Activated effector memory CD4-positive, alpha-beta T cell treated with anti-CD3 and anti-CD28 coated beads, Interleukin-2, amount 50 U/mL, for 16 hours (primary cell): Measurements from ENCODE around the gene LY6G6D.

Experiments
- DNase-seq: peaks from one replicate; pipeline ENCODE4 v3.0.0-alpha.2; 2020

The LY6G6D gene

DNA sequence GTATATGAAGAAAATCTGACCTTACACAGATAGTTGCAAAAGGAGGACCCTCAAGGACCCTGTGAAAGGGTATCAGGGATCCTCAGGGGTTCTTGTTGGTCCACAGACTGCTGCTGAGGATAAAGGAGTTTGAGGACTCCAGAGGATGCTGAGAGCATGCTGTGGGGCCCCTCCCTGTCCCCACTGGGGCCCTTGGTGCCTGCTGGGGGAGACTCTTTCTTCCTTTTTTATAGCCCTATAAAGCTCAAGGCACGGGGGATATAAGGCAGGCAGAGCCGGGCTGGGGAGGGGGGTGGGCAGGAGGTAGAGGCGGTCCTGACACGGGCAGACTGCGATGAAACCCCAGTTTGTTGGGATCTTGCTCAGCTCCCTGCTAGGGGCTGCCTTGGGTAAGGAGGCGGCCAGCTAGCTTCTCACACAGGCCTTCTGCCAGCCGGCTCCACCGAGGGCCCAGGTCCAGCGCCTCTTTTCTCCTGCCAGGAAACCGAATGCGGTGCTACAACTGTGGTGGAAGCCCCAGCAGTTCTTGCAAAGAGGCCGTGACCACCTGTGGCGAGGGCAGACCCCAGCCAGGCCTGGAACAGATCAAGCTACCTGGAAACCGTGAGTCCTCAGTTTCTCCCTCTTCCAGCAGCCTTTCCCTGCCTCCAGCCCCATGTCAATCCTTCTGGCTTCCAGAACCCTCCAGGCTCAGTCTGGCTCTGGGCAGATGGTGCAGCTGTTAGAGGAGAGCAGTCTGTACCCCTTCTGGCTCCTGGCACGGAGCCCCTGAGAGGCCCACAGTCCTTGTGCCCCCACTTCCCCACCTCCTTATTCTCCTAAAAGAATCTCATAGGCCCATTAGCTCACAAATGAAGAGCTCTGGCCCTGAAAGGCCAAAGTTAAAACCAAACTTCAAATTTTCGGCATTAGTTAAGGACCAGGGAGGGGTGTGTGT, at the start of gene LY6G6D:
TSS of gene LY6G6D (plus strand) at position 327 of the 937 bp plus-strand sequence. CDS start at position 335, 8 bp downstream.
- no peak for DNase-seq

- peak; percentile 100 for DNase-seq
Observed at GRCh38 chr6:31665501-31666336, 49.4 kb upstream of the LY6G6D start, which contains the start of gene CSNK2B. CSNK2B (plus strand) TSS chr6:31666080; CDS start chr6:31666832, 752 bp downstream.

DNA sequence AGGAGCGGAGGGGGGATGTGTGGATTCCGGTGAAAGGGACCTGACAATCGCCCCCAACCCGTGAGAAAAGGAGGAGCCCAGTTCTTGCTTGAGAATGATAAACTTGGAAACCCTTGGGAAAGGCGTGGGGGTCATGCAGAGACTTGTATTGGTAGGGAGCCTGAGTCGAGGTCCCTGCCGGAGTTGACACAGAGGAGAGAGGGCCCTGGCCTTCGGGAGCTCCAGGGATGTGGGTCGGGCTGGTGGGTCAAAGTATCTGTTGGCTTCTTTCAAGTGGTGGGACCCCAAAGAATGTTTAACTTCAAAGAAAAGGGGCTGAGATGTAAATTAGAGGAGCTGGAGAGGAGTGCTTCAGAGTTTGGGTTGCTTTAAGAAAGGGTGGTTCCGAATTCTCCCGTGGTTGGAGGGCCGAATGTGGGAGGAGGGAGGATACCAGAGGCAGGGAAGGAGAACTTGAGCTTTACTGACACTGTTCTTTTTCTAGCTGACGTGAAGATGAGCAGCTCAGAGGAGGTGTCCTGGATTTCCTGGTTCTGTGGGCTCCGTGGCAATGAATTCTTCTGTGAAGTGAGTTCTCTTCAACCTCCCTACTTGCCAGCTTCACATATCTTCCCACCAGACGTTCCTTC, 48.7 kb upstream of the LY6G6D start:
- no peak for DNase-seq

GRCh38 chr6:31669676-31670075, 45.5 kb upstream of the LY6G6D start, which contains the start of gene LY6G5B:
LY6G5B (plus strand) TSS chr6:31669976; CDS start chr6:31670951, 975 bp downstream.
- DNase-seq, result no peak

GRCh38 chr6:31676322-31676903, 38.7 kb upstream of the LY6G6D start:
- no peak for DNase-seq

- no peak for DNase-seq
Observed at GRCh38 chr6:31676904-31677303, 38.2 kb upstream of the LY6G6D start.

- DNase-seq, result no peak
Observed at GRCh38 chr6:31677955-31678354, 37.2 kb upstream of the LY6G6D start.

GRCh38 chr6:31680226-31681134, 34.7 kb upstream of the LY6G6D start, which contains the start of gene LY6G5C:
LY6G5C (minus strand) TSS chr6:31681067; CDS start chr6:31680373, 694 bp downstream.
- DNase-seq, result peak; percentile 87

- peak; percentile 81 for DNase-seq
Observed at GRCh38 chr6:31681135-31681671, 33.9 kb upstream of the LY6G6D start.

GRCh38 chr6:31683591-31683990, 31.6 kb upstream of the LY6G6D start:
- no peak for DNase-seq

DNA sequence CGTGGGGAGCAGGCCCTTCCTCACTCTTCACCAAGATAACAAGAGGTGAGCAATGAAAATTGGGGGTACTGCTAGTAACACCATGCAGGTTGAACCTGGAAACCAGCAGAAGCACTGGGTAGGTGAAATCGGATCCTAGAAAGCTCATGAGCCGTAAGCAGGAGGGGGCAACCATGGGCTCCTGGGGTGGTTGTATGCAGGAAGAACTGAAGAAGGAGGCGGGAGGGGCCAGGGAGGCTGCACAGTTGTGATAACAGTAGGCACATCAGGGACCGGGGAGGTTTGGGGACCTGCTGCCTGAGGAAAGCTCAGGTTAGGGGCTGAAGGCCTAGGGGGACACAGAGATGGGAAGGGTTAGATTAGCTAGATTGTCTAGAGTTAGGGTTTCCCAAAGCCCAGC, 28.7 kb upstream of the LY6G6D start:
- DNase-seq, result no peak

GRCh38 chr6:31687321-31687720, 27.8 kb upstream of the LY6G6D start:
- no peak for DNase-seq

GRCh38 chr6:31687860-31688693, 27.1 kb upstream of the LY6G6D start:
- DNase-seq, result no peak

DNA sequence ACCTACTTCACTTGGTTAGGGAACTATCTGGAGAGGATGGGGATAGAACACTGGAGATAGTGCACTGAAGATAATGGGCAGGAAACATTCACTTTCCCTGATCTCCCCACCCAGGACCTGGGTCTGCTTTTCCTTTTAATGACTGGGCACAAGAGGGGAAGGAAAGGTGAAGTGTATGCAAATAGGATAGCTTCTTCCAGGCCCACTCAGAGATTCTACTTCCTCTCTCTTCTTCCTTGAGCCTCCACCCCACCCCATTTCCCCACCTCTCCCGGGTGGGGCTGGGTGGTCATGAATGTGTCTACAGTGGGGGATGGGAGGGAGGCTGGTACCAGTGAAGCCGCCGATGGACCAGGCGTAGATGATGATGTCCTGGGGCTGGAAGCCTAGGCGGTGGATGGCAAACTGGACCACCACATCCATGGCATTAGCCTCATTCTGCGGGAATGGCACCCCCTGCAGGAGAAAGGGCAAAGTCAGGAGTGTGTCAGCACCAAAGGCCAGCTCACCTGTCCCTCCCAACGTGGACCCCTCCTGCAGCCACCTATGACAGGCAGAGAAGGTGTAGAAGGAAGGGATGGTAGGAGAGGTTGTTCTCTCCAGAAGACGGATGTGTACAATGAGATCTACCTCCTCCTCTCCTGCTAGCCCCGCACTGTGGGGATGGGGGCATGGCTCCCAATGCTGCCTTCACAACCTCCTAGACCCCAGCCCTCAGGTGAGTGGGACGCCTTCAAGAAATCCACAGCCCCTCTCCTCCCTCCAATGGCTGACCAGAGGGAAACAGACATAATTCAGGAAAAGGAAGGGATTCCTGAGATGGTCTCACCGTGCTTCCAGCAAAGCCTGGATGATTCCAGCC, 25.7 kb upstream of the LY6G6D start:
- DNase-seq, result peak; percentile 66

- no peak for DNase-seq
Observed at GRCh38 chr6:31690231-31691077, 24.7 kb upstream of the LY6G6D start.

DNA sequence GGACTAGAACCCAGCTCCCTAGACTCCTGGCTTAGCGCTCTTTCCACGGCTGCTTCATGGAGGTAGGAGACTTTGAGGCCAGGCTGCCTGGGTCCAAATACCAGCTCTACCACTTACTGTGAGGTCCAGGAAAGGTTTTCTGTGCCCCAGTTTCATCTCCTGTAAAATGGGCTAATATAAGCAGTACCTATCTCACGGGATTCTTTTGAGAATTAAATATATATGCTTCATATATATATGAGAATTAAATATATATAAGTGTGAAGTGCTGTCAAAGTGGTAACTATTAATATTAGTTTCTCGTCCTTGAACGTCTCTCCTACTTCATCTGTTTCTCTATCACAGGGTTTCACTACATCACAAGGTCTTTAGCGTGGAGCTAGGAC, 24.1 kb upstream of the LY6G6D start:
- DNase-seq, result no peak

- DNase-seq, result no peak
Observed at GRCh38 chr6:31691564-31692108, 23.5 kb upstream of the LY6G6D start.

GRCh38 chr6:31692353-31692752, 22.8 kb upstream of the LY6G6D start:
- no peak for DNase-seq
